ENCODE results near the gene SP7. TPM values are rescaled to one million over a fixed set of nuclear protein-coding genes. Genes with fewer than 3 reads are reported as not detected.
"Not testable (repeated sequence)": the region's sequence is repeated elsewhere in the genome, so short reads cannot be mapped to it uniquely, and the experiment has no call there.

The SP7 gene
- total RNA-seq, 1 experiment from 2014 or later = not detected

DNA sequence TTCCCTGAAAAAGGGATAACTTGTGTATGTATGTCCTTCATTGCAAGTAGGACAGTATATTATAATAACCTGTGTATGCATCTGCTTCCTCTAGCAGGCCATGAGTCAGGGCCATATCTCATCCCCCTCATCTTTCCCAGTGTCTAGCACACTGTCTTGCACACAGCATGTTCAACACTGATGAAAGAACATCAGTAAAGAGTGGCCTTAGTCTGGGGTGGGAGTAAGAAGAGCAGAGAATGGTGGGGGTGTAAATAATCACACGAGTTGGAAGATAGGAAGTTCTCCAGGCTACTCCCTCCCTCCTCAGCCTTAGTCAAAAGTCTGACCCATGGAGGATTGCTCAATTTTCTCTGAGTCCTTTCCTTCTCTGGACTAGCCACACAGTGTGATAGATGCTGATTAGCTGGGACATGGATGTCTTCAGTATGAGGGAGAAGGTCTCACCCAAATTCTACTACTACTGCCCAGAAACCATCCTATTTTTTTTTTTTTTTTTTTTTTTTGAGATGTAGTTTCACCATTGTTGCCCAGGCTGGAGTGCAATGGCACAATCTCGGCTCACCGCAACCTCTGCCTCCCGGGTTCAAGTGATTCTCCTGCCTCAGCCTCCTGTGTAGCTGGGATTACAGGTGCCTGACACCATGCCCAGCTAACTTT, 29.2 kb upstream of the SP7 start:
- Histone ChIP-seq H2BK120ac (ENCODE audit: low read depth, low read length, poor library complexity, severe bottlenecking) (no peak overlapping the region), H4K20me1 (ENCODE audit: control insufficient read depth, insufficient read depth, insufficient read length) (no peaks in the 10 kb centered on the region), H2BK20ac (ENCODE audit: low read depth, low read length, poor library complexity, severe bottlenecking) (no peak overlapping the region), H4K5ac (ENCODE audit: insufficient read length, low read depth, low read length) (no peak overlapping the region), H3K23ac (ENCODE audit: insufficient read length, low read depth, low read length) (no peak overlapping the region), H3K23me2 (ENCODE audit: insufficient read length, low read depth, low read length, poor library complexity, severe bottlenecking) (no peaks in the 10 kb centered on the region), H3K9me3 (ENCODE audit: control insufficient read depth, low read depth, low read length) (no peaks in the 10 kb centered on the region), H4K8ac (replicated peaks; ENCODE audit: insufficient read length, low read depth, low read length) (no peak overlapping the region), H2AK5ac (ENCODE audit: insufficient read length, low read length) (no peak overlapping the region), H3K4me2 (ENCODE audit: insufficient read depth, insufficient read length, low read length) (no peak overlapping the region), H3K79me2 (ENCODE audit: insufficient read depth, low read length) (no peaks in the 10 kb centered on the region), H3T11ph (ENCODE audit: low read length) (no peak overlapping the region), H3K56ac (ENCODE audit: insufficient read length, low read depth, low read length) (no peak overlapping the region), H2BK5ac (ENCODE audit: insufficient read length, low read length) (no peak overlapping the region), H3K18ac (ENCODE audit: insufficient read length, low read depth, low read length) (no peak overlapping the region), H2BK15ac (ENCODE audit: low read depth, low read length) (no peak overlapping the region), H2BK12ac (ENCODE audit: insufficient read length, low read depth, low read length) (no peak overlapping the region), H3K9ac (ENCODE audit: extremely low read depth, insufficient read length, low read length) (no peak overlapping the region), H4K91ac (ENCODE audit: insufficient read length, low read depth, low read length) (no peak overlapping the region), H3K4ac (ENCODE audit: low read depth, low read length) (no peak overlapping the region), H3K4me1 (ENCODE audit: insufficient read depth, low read length) (no peaks in the 10 kb centered on the region), H3K27ac (ENCODE audit: insufficient read length, low read depth, low read length) (no peak overlapping the region), H2AFZ (ENCODE audit: low read length) (no peak overlapping the region), H3K14ac (ENCODE audit: insufficient read depth, low read length) (no peak overlapping the region), H3K79me1 (ENCODE audit: insufficient read depth, low read depth, low read length, poor library complexity, severe bottlenecking) (no peaks in the 10 kb centered on the region), H3K27me3 (ENCODE audit: insufficient read depth, low read length) (no peaks in the 10 kb centered on the region)
- WGBS (ENCODE audit: extremely low coverage, insufficient read length, low lambda C conversion rate) = no CpG with 5 or more reads among the region's 4 CpGs
- Mint-ChIP-seq H3K27ac (no peak overlapping the region), H3K27me3 (ENCODE audit: low read depth) (no peaks in the 10 kb centered on the region), H3K4me3 (no peak overlapping the region), H3K4me1 (peaks cover 1 to 2% of the 10 kb centered on the region in 2 experiments; a peak in 3 of 4 replicates), H3K9me3 (no peaks in the 10 kb centered on the region), H3K36me3 (ENCODE audit: insufficient read depth in 1 of 3, low read depth in 3 of 3) (no peaks in the 10 kb centered on the region)
- no peak for DNase-seq
- TF ChIP-seq, protein P1, sequence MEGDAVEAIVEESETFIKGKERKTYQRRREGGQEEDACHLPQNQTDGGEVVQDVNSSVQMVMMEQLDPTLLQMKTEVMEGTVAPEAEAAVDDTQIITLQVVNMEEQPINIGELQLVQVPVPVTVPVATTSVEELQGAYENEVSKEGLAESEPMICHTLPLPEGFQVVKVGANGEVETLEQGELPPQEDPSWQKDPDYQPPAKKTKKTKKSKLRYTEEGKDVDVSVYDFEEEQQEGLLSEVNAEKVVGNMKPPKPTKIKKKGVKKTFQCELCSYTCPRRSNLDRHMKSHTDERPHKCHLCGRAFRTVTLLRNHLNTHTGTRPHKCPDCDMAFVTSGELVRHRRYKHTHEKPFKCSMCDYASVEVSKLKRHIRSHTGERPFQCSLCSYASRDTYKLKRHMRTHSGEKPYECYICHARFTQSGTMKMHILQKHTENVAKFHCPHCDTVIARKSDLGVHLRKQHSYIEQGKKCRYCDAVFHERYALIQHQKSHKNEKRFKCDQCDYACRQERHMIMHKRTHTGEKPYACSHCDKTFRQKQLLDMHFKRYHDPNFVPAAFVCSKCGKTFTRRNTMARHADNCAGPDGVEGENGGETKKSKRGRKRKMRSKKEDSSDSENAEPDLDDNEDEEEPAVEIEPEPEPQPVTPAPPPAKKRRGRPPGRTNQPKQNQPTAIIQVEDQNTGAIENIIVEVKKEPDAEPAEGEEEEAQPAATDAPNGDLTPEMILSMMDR (conservative IDR thresholded peaks at IDR 0.05) = no peak

DNA sequence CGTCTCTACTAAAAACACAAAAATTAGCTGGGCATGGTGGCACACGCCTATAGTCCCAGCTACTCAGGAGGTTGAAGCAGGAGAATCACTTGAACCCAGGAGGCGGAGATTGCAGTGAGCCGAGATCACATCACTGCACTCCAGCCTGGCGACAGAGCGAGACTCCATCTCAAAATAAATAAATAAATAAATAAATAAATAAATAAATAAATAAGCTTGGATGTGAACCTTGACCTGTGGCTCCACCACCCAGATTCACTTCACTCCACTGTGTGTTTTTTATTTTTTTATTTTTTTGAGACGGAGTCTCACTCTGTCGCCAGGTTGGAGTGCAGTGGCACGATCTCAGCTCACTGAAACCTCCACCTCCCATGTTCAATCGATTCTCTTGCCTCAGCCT, 25.5 kb upstream of the SP7 start:
- H2BK15ac ChIP-seq (ENCODE audit: low read depth, low read length); H3K4me1 ChIP-seq (ENCODE audit: insufficient read depth, low read length); H3K4me3 Mint-ChIP-seq; H3K36me3 Mint-ChIP-seq (ENCODE audit: insufficient read depth in 1 of 3, low read depth in 3 of 3); H3K79me2 ChIP-seq (ENCODE audit: insufficient read depth, low read length); H3K23ac ChIP-seq (ENCODE audit: insufficient read length, low read depth, low read length); H2BK20ac ChIP-seq (ENCODE audit: low read depth, low read length, poor library complexity, severe bottlenecking); H3K27ac ChIP-seq (ENCODE audit: insufficient read length, low read depth, low read length); H3K27me3 Mint-ChIP-seq (ENCODE audit: low read depth); H4K91ac ChIP-seq (ENCODE audit: insufficient read length, low read depth, low read length); H3K56ac ChIP-seq (ENCODE audit: insufficient read length, low read depth, low read length); H4K8ac ChIP-seq (replicated peaks; ENCODE audit: insufficient read length, low read depth, low read length); H4K20me1 ChIP-seq (ENCODE audit: control insufficient read depth, insufficient read depth, insufficient read length); H3K9ac ChIP-seq (ENCODE audit: extremely low read depth, insufficient read length, low read length); H3K27ac Mint-ChIP-seq; H3K23me2 ChIP-seq (ENCODE audit: insufficient read length, low read depth, low read length, poor library complexity, severe bottlenecking); H2AFZ ChIP-seq (ENCODE audit: low read length); H2BK120ac ChIP-seq (ENCODE audit: low read depth, low read length, poor library complexity, severe bottlenecking); H2BK12ac ChIP-seq (ENCODE audit: insufficient read length, low read depth, low read length); H3T11ph ChIP-seq (ENCODE audit: low read length); H2AK5ac ChIP-seq (ENCODE audit: insufficient read length, low read length); H3K4me2 ChIP-seq (ENCODE audit: insufficient read depth, insufficient read length, low read length); H3K27me3 ChIP-seq (ENCODE audit: insufficient read depth, low read length); DNase-seq; H3K4ac ChIP-seq (ENCODE audit: low read depth, low read length); H2BK5ac ChIP-seq (ENCODE audit: insufficient read length, low read length); H3K79me1 ChIP-seq (ENCODE audit: insufficient read depth, low read depth, low read length, poor library complexity, severe bottlenecking); H3K9me3 Mint-ChIP-seq; H3K14ac ChIP-seq (ENCODE audit: insufficient read depth, low read length); H3K9me3 ChIP-seq (ENCODE audit: control insufficient read depth, low read depth, low read length); H4K5ac ChIP-seq (ENCODE audit: insufficient read length, low read depth, low read length); H3K18ac ChIP-seq (ENCODE audit: insufficient read length, low read depth, low read length); H3K4me1 Mint-ChIP-seq: not testable (repeated sequence)
- no CpG with 5 or more reads among the region's 10 CpGs for WGBS (ENCODE audit: extremely low coverage, insufficient read length, low lambda C conversion rate)
